HG03060 (cell line): Measurements from ENCODE around the gene ZNF436.
"Not testable (repeated sequence)": the region's sequence is repeated elsewhere in the genome, so short reads cannot be mapped to it uniquely, and the experiment has no call there.

Experiments
- ATAC-seq: cut with Tn5 transposase; IDR thresholded peaks from one replicate; pipeline ENCODE4 v1.9.1; 2021; ENCODE audit warnings: low read depth, moderate number of reproducible peaks; ENCODE audit not compliant: unreplicated experiment

Gene ZNF436

GRCh38 chr1:23330846-23331245, 38.8 kb downstream of the ZNF436 start:
- no peak for ATAC-seq

DNA sequence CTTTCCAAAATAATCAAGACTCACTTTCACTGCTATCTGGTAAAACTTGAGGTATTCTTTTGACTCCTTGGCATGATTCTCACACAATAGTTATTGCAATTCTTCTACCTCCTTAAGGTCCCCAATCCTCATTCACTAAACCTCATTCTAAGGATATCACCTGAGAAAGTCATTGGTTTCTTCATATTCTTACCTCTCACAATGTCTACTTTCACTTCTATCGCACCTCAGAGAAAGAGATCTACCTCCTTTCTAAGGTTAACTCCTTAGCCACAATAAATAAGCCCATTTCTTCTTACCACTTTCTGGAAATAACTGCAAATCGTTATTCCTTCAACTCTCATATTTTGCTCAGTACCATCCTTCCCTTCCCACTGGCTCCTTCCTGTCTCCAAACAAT, 44.2 kb downstream of the ZNF436 start:
- ATAC-seq = no peak

DNA sequence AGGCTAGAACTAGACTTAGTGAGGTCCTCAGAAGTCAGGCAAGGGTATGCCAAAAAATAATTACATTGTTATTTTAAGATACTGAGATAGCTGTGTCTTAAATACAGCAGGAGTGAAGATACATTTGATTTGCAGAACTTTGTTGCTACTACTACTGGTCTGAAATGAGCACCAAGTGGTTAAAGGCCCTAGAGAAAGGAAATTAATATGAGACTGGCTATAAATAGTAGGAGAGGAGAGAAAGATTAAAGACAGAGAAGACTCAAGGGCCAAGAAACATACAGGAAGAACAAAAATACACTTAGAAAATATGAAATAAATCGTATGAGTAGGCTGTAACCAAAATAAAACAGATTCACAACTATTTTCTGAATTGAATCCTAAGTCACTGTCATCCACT, 46.9 kb downstream of the ZNF436 start:
- ATAC-seq = no peak

GRCh38 chr1:23310280-23310679, 59.4 kb downstream of the ZNF436 start:
- ATAC-seq = not testable (repeated sequence)
